Neutrophil (primary cell): Measurements from ENCODE around the gene DSCAML1.

Experiments used
- H3K27ac ChIP-seq: fragments of 200-600 bp; sonication (generic); 2 replicates; pipeline ENCODE4 v1.5.1; 2016; ENCODE audit warnings: mild to moderate bottlenecking, moderate library complexity
- H3K27me3 ChIP-seq: fragments of 200-600 bp; sonication (generic); 2 replicates; pipeline ENCODE4 v1.6.0; 2016; ENCODE audit warnings: mild to moderate bottlenecking
- H3K36me3 ChIP-seq: fragments of 200-600 bp; sonication (generic); 2 replicates; pipeline ENCODE4 v1.5.1; 2017
- H3K4me1 ChIP-seq, 2 experiments: fragments of 200-600 bp in 1 of 2; sonication (generic) in 1 of 2; 1 replicate in 1 of 2; 2 replicates in 1 of 2; pipeline versions ENCODE4 v1.5.1 to v1.6.1; 2013 to 2016; ENCODE audit warnings: low read depth in 1 of 2, low read length in 1 of 2, mild to moderate bottlenecking in 1 of 2, moderate library complexity in 1 of 2; ENCODE audit not compliant: control insufficient read depth in 1 of 2, insufficient read depth in 1 of 2
- H3K4me3 ChIP-seq, 2 experiments: fragments of 200-600 bp in 1 of 2; sonication (generic) in 1 of 2; 1 replicate in 1 of 2; 2 replicates in 1 of 2; pipeline ENCODE4 v1.5.1; 2013 to 2016; ENCODE audit warnings: low read depth in 1 of 2, low read length in 1 of 2, mild to moderate bottlenecking in 1 of 2, moderate library complexity in 1 of 2
- H3K9me3 ChIP-seq: fragments of 200-600 bp; sonication (generic); 2 replicates; pipeline ENCODE4 v1.5.1; 2016
- CTCF ChIP-seq: fragments of 200-600 bp; sonication (generic); IDR thresholded peaks from 2 replicates; pipeline ENCODE4 v1.5.1; 2016; ENCODE audit warnings: antibody characterized with exemption

Gene DSCAML1

GRCh38 chr11:117733316-117733715 is 63.7 kb downstream of the DSCAML1 start:
- H3K36me3 ChIP-seq: no peaks in the 10 kb centered on the region
- peaks cover 15 to 19% of the 10 kb centered on the region in 2 experiments for H3K4me1 ChIP-seq
- H3K4me3 ChIP-seq: no peak overlapping the region
- H3K27me3 ChIP-seq: peaks cover 54% of the 10 kb centered on the region
- no peak for TF ChIP-seq CTCF
- no peak overlapping the region for H3K27ac ChIP-seq
- H3K9me3 ChIP-seq: no peaks in the 10 kb centered on the region

DNA sequence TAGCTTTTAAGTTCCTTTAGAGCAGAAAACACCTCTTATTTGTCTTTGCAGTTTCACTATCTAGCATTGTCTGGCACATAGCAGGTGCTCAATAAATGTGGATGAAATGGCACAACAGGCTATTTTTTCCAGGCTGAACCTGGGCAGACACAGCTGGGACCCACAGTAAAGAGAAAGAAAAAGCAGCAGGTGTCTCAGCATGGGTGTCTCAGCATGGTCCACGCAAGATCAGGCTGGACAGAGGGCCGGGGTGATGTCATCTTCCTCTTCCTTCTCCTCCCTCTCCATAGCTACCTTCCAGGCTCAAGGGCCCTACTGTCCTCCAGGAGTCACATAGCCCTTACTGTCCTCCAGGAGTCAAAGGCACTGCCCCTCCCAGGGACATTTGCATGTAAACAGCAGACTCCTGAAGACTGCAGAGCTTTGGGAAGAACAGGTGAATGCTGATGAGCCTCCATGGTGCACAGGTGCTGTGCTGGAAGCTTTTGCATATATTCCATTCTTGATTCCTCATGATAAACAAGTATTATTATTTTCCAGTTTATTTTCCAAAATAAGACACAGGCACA is 65.2 kb downstream of the DSCAML1 start:
- no peak for TF ChIP-seq CTCF
- H3K9me3 ChIP-seq: no peaks in the 10 kb centered on the region
- H3K27me3 ChIP-seq: peaks cover 50% of the 10 kb centered on the region
- H3K27ac ChIP-seq: no peak overlapping the region
- H3K4me1 ChIP-seq: peaks cover 15 to 19% of the 10 kb centered on the region in 2 experiments
- no peaks in the 10 kb centered on the region for H3K36me3 ChIP-seq
- no peak overlapping the region for H3K4me3 ChIP-seq

DNA sequence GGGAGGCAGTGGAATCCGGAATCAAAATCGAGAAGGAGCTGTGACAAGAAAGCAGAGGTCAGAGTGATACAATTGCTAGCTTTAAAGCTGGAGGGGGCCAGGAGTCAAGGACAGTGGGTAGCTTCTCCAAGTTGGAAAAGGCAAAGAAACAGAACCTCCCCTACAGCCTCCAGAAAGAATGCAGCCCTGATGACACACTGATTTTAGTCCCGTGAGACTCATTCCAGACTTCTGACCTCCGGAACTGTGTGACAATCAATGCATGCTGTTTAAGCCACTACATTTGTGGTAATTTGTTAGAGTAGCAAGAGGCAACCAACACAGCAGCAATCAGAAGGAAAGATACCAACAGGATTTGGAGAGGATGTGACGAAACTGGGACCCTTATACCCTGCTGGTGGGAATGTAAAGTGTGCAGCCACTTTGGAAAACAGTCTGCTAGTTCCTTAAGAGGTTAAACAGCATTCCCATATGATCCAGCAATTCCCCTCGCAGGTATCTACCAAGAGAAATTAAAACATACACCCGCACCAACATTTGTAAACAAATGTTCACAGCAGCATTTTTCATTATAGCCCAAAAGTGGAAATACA is 66.7 kb downstream of the DSCAML1 start:
- H3K9me3 ChIP-seq: no peaks in the 10 kb centered on the region
- no peak for TF ChIP-seq CTCF
- H3K27me3 ChIP-seq: peaks cover 51% of the 10 kb centered on the region
- H3K27ac ChIP-seq: no peak overlapping the region
- no peaks in the 10 kb centered on the region for H3K36me3 ChIP-seq
- no peak overlapping the region for H3K4me3 ChIP-seq
- peaks cover 15 to 19% of the 10 kb centered on the region in 2 experiments for H3K4me1 ChIP-seq

GRCh38 chr11:117725048-117725734 is 71.8 kb downstream of the DSCAML1 start:
- no peak overlapping the region for H3K27ac ChIP-seq

GRCh38 chr11:117724621-117725020 is 72.4 kb downstream of the DSCAML1 start:
- H3K27ac ChIP-seq: no peak overlapping the region
- peaks cover 49% of the 10 kb centered on the region for H3K27me3 ChIP-seq
- H3K36me3 ChIP-seq: no peaks in the 10 kb centered on the region
- no peak overlapping the region for H3K4me3 ChIP-seq
- H3K9me3 ChIP-seq: no peaks in the 10 kb centered on the region
- TF ChIP-seq CTCF: no peak
- no peaks in the 10 kb centered on the region for H3K4me1 ChIP-seq

More at GRCh38 chr11:117725048-117725734, 71.8 kb downstream of the DSCAML1 start:
- no peak overlapping the region for H3K4me3 ChIP-seq
- H3K9me3 ChIP-seq: no peaks in the 10 kb centered on the region
- no peaks in the 10 kb centered on the region for H3K36me3 ChIP-seq
- H3K4me1 ChIP-seq: no peaks in the 10 kb centered on the region
- TF ChIP-seq CTCF: no peak
- peaks cover 54% of the 10 kb centered on the region for H3K27me3 ChIP-seq
